ENCODE measurements around the gene LIPT2. TPM values are rescaled to one million over a fixed set of nuclear protein-coding genes. Genes with fewer than 3 reads are reported as not detected.

The LIPT2 gene
- total RNA-seq, 1 experiment from 2014 or later: 5.8 TPM

DNA sequence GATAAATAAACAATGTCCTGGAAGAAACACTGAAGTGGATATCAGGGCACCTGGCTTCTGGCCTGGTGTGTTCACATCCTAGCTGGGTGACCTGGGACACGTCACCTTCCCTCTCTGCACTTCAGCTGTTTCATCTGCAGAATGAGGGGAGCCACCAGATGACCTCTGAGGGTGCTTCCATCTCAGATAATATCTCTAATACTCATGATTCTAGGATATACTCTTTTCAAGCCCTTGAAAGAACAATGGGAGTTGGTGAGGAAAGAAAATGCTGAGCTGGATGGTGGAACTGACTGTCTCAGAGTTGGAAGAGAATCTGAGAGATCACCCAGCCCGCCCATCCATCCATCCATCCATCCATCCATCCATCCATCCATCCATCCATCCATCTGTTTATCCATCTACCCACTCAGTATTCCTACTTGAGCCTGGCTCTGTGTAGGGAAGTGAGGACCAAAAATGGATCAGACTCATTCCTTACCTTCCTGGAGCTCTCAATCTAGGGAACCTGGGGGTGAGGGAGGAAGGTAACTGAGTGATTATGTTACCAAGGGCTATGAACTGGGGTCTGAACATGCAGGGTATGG, 28.2 kb upstream of the LIPT2 start:
- no peaks in the 10 kb centered on the region for H3K9me3 ChIP-seq (ENCODE audit: insufficient read depth, low read depth)
- no peak overlapping the region for H3K27ac ChIP-seq
- DNase-seq: no peak
- H3K9me2 ChIP-seq (ENCODE audit: insufficient read depth): no peaks in the 10 kb centered on the region
- no peaks in the 10 kb centered on the region for H3K36me3 ChIP-seq (ENCODE audit: low read depth)
- BruUV-seq (replicated peaks): no TSS peak
- H4K20me1 ChIP-seq (ENCODE audit: insufficient read depth): no peaks in the 10 kb centered on the region
- CTCF ChIA-PET: no interaction called here
- no peaks in the 10 kb centered on the region for H3K79me2 ChIP-seq (ENCODE audit: low read depth)
- H3K4me3 ChIP-seq: no peak overlapping the region
- H3F3A ChIP-seq (ENCODE audit: insufficient read depth, low read depth): no peaks in the 10 kb centered on the region
- TF ChIP-seq CTCF (conservative IDR thresholded peaks at IDR 0.05) (no peak), EZH2 (IDR thresholded peaks at IDR 0.05; ENCODE audit: low read depth) (no peak)
- POLR2A ChIA-PET (ENCODE audit: unreplicated experiment): interaction anchor here (0.6 kb wide), 1 partner anchor 55 kb away, joined by 3 read pairs; no protein-coding TSS in a partner anchor
- no peaks in the 10 kb centered on the region for H3K27me3 ChIP-seq (ENCODE audit: insufficient read depth, low read depth)
- 0 out of 2 replicates have a peak, but pooled peaks cover 3% of the 10 kb centered on the region for H3K4me1 ChIP-seq (replicated peaks; ENCODE audit: insufficient read depth)
- no peak overlapping the region for H2AFZ ChIP-seq
- H3K4me2 ChIP-seq: no peak overlapping the region
- intact Hi-C loops (cut with micrococcal nuclease; ENCODE audit: unreplicated experiment): no loop called here

DNA sequence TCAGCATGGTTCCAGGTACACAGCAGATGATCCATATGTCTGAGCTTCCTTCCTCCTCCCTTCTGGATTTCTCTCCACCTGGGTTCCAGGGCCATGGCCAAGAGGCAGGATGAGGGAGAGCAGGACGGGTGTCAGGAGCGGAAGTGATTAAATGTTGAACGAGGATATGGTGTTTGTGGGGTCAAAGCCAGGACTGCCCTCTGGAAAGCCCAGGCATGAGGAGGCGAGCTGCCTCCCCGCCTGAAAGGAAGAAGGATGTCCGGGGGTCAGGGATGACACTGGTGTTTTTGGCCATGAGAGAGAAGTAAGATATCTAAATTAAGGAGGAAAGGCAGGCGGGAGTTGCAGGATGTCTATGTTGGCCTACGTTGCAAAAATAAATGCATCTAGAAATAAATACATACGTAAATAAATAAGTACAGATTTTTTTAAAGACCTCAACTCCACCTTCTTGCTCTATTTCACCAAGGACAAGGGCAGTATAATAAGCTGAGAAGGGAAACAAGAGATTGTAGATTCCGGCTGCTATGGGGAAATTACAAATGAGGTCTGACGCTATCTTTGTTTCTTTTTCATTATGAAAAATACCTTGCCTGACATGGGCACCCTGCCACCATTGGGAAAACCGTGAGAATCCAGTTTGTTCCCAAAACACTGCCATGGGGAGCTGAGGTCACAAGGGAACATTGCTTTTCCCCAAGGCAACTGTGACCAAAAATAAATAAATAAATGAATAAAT, 27.6 kb upstream of the LIPT2 start:
- H2AFZ ChIP-seq: no peak overlapping the region
- no peak overlapping the region for H3K4me2 ChIP-seq
- POLR2A ChIA-PET (ENCODE audit: unreplicated experiment): no interaction called here
- no peak overlapping the region for H3K27ac ChIP-seq
- intact Hi-C loops (cut with micrococcal nuclease; ENCODE audit: unreplicated experiment): no loop called here
- no peaks in the 10 kb centered on the region for H4K20me1 ChIP-seq (ENCODE audit: insufficient read depth)
- H3K79me2 ChIP-seq (ENCODE audit: low read depth): no peaks in the 10 kb centered on the region
- H3K9me2 ChIP-seq (ENCODE audit: insufficient read depth): no peaks in the 10 kb centered on the region
- DNase-seq: no peak
- 0 out of 2 replicates have a peak, but pooled peaks cover 3% of the 10 kb centered on the region for H3K4me1 ChIP-seq (replicated peaks; ENCODE audit: insufficient read depth)
- BruUV-seq (replicated peaks): no TSS peak
- no peak overlapping the region for H3K4me3 ChIP-seq
- no peaks in the 10 kb centered on the region for H3K9me3 ChIP-seq (ENCODE audit: insufficient read depth, low read depth)
- CTCF ChIA-PET: no interaction called here
- H3K27me3 ChIP-seq (ENCODE audit: insufficient read depth, low read depth): no peaks in the 10 kb centered on the region
- H3K36me3 ChIP-seq (ENCODE audit: low read depth): no peaks in the 10 kb centered on the region
- no peaks in the 10 kb centered on the region for H3F3A ChIP-seq (ENCODE audit: insufficient read depth, low read depth)
- TF ChIP-seq EZH2 (IDR thresholded peaks at IDR 0.05; ENCODE audit: low read depth) (no peak), CTCF (conservative IDR thresholded peaks at IDR 0.05) (no peak)

DNA sequence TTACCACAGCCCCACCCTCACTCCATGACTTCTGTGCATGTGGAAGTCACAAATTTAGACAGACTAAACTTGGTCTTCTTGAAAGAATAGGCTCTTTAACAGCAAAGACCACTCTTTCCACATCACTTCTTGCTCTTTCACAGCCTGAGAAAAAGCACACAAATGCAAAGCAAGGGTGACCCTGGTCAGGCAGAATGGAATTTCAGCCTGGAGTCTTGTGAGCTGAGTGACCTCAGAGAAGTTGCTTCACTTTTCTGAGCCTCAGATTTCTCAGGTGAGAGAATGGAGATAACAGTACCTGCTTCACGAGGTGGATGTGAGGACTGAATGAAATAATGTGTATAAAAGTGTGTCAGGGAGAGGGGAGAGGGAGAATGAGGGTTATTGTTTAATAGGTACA, 26.8 kb upstream of the LIPT2 start:
- Histone ChIP-seq H3K9me3 (ENCODE audit: insufficient read depth, low read depth) (no peaks in the 10 kb centered on the region), H3K27me3 (ENCODE audit: insufficient read depth, low read depth) (no peaks in the 10 kb centered on the region), H2AFZ (no peak overlapping the region), H3K36me3 (ENCODE audit: low read depth) (no peaks in the 10 kb centered on the region), H3K4me2 (no peak overlapping the region), H3K27ac (no peak overlapping the region), H4K20me1 (ENCODE audit: insufficient read depth) (no peaks in the 10 kb centered on the region), H3K4me3 (no peak overlapping the region), H3K4me1 (replicated peaks; ENCODE audit: insufficient read depth) (0 out of 2 replicates have a peak, but pooled peaks cover 3% of the 10 kb centered on the region), H3K9me2 (ENCODE audit: insufficient read depth) (no peaks in the 10 kb centered on the region), H3F3A (ENCODE audit: insufficient read depth, low read depth) (no peaks in the 10 kb centered on the region), H3K79me2 (ENCODE audit: low read depth) (no peaks in the 10 kb centered on the region)
- BruUV-seq (replicated peaks): no TSS peak
- intact Hi-C loops (cut with micrococcal nuclease; ENCODE audit: unreplicated experiment): no loop called here
- DNase-seq: no peak
- no peak for TF ChIP-seq CTCF (conservative IDR thresholded peaks at IDR 0.05)
- TF ChIP-seq EZH2 (IDR thresholded peaks at IDR 0.05; ENCODE audit: low read depth): no peak
- ChIA-PET POLR2A (ENCODE audit: unreplicated experiment) (interaction anchor here (0.7 kb wide), 1 partner anchor 234 kb away, joined by 6 read pairs; no protein-coding TSS in a partner anchor), CTCF (no interaction called here)
